GM23248 (cell line): ENCODE measurements around the gene ACTN2. TPM values are rescaled to one million over a fixed set of nuclear protein-coding genes. Genes with fewer than 3 reads are reported as not detected.

ENCODE experiments used
- DNase-seq: peaks from one replicate; pipeline ENCODE4 v3.0.0-alpha.2; 2015
- H2AFZ ChIP-seq: fragments of 200-600 bp; sonication (generic); 2 replicates; pipeline ENCODE4 v1.6.1; 2016; ENCODE audit warnings: antibody characterized with exemption
- H3F3A ChIP-seq: fragments of 200-600 bp; sonication (generic); 2 replicates; pipeline ENCODE4 v1.6.1; 2016; ENCODE audit warnings: mild to moderate bottlenecking, antibody characterized with exemption, mixed run types; ENCODE audit not compliant: insufficient read depth
- H3K27ac ChIP-seq: fragments of 200-600 bp; sonication (generic); 2 replicates; pipeline ENCODE4 v1.5.1; 2016; ENCODE audit warnings: mild to moderate bottlenecking
- H3K27me3 ChIP-seq: fragments of 200-600 bp; sonication (generic); replicated peaks from 2 replicates; pipeline ENCODE4 v1.6.1; 2016; ENCODE audit warnings: mild to moderate bottlenecking; ENCODE audit not compliant: insufficient read depth
- H3K36me3 ChIP-seq: fragments of 200-600 bp; sonication (generic); 2 replicates; pipeline ENCODE4 v1.6.1; 2016; ENCODE audit warnings: low read depth, mild to moderate bottlenecking
- H3K4me1 ChIP-seq: fragments of 200-600 bp; sonication (generic); 2 replicates; pipeline ENCODE4 v1.6.1; 2016; ENCODE audit warnings: mild to moderate bottlenecking; ENCODE audit not compliant: insufficient read depth
- H3K4me2 ChIP-seq: fragments of 200-600 bp; sonication (generic); one replicate; pipeline ENCODE4 v1.6.1; 2016; ENCODE audit warnings: mild to moderate bottlenecking; ENCODE audit not compliant: unreplicated experiment
- H3K4me3 ChIP-seq: fragments of 200-600 bp; sonication (generic); 2 replicates; pipeline ENCODE4 v1.5.1; 2016; ENCODE audit warnings: mild to moderate bottlenecking
- H3K79me2 ChIP-seq: fragments of 200-600 bp; sonication (generic); 2 replicates; pipeline ENCODE4 v1.6.1; 2016; ENCODE audit warnings: mild to moderate bottlenecking; ENCODE audit not compliant: insufficient read depth
- H3K9ac ChIP-seq: fragments of 200-600 bp; sonication (generic); 2 replicates; pipeline ENCODE4 v1.6.1; 2016; ENCODE audit warnings: mild to moderate bottlenecking
- H3K9me2 ChIP-seq: fragments of 200-600 bp; sonication (generic); 2 replicates; pipeline ENCODE4 v1.6.1; 2016; ENCODE audit warnings: mixed run types, mild to moderate bottlenecking, moderate library complexity; ENCODE audit not compliant: insufficient read depth
- H3K9me3 ChIP-seq: fragments of 200-600 bp; sonication (generic); one replicate; pipeline ENCODE4 v1.6.1; 2017; ENCODE audit warnings: low read depth
- H4K20me1 ChIP-seq: fragments of 200-600 bp; sonication (generic); 2 replicates; pipeline ENCODE4 v1.6.0; 2016; ENCODE audit not compliant: insufficient read depth
- EZH2 ChIP-seq: fragments of 200-600 bp; sonication (generic); IDR thresholded peaks from 2 replicates; pipeline ENCODE4 v1.6.1; 2018; ENCODE audit warnings: antibody characterized with exemption, mild to moderate bottlenecking; ENCODE audit not compliant: insufficient read depth, poor library complexity, severe bottlenecking
- EZH2phosphoT487 ChIP-seq: fragments of 200-600 bp; sonication (generic); IDR thresholded peaks from 2 replicates; pipeline ENCODE4 v1.6.1; 2018; ENCODE audit warnings: antibody characterized with exemption, moderate library complexity, mild to moderate bottlenecking, low read depth; ENCODE audit not compliant: insufficient read depth
- WGBS, 2 experiments: methylation state at CpG; one replicate each; pipeline ENCODE4 v1.1.6; 2015 to 2017; ENCODE audit warnings: low lambda C conversion rate in 2 of 2, low coverage in 1 of 2; ENCODE audit errors: missing lambda C conversion rate in 2 of 2; 5-methylcytosine and 5-hydroxymethylcytosine counted together
- in situ Hi-C: fragments of 300-500 bp; cut with MboI; formaldehyde crosslinking; loops from 2 replicates; pipeline ENCODE4 v1.15.0; 2020
- polyA plus RNA-seq: library from polyadenylated mRNA; unstranded; fragments of >200 nt; fragmentation: Nextera tagmentation; extraction: Ambion mirVana; gene quantifications from 2 replicates; pipeline ENCODE4 v1.2.1, GENCODE V29; 2016
- total RNA-seq: library from RNA; depleted of rRNA; stranded (reverse); fragments of >200 nt; shearing (Covaris generic); gene quantifications from 2 replicates; pipeline ENCODE4 v1.2.3, GENCODE V29; 2014

Gene ACTN2
- total and polyA plus RNA-seq, 2 experiments from 2014 or later = not detected

DNA sequence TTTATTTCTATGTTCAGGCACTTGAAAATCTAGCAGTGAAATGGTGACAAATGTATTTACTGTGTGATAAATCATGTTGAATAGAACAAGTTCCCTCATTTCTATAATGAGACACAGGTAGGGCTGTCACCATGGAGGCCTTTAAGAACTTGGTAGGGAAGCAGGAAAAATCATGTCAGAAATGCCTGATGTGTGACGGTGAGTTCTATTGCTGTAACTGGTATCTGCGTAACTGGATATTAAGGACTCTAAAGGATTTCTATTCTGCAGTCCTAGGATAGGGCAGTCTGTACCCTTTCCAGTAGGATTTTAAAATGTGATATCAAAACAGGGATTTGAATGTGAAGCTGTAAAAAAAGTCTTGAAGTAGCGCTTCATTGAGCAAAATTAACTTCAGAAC, 15.5 kb downstream of the ACTN2 start:
- no peaks in the 10 kb centered on the region for H3K79me2 ChIP-seq

GRCh38 chr1:236702791-236703394, 16.6 kb downstream of the ACTN2 start:
- Histone ChIP-seq H3F3A (no peaks in the 10 kb centered on the region), H3K9me3 (no peaks in the 10 kb centered on the region), H3K36me3 (no peaks in the 10 kb centered on the region), H3K4me3 (no peak overlapping the region), H3K4me1 (no peaks in the 10 kb centered on the region), H3K79me2 (no peaks in the 10 kb centered on the region), H2AFZ (no peak overlapping the region), H3K27ac (no peak overlapping the region), H3K27me3 (no peaks in the 10 kb centered on the region), H3K9ac (no peak overlapping the region), H3K4me2 (no peak overlapping the region), H3K9me2 (no peaks in the 10 kb centered on the region), H4K20me1 (no peaks in the 10 kb centered on the region)
- DNase-seq = no peak
- in situ Hi-C loops = no loop called here
- TF ChIP-seq EZH2phosphoT487 (no peak), EZH2 (no peak)
- 46 to 49% methylated on average over 3 of the region's 3 CpGs for WGBS, 2 experiments

More for the DNA sequence above, 15.5 kb downstream of the ACTN2 start:
- Histone ChIP-seq H3K4me1 (no peaks in the 10 kb centered on the region), H3K9me3 (no peaks in the 10 kb centered on the region), H3K27ac (no peak overlapping the region), H3K9me2 (no peaks in the 10 kb centered on the region), H3K36me3 (no peaks in the 10 kb centered on the region), H3K9ac (no peak overlapping the region), H4K20me1 (no peaks in the 10 kb centered on the region), H3F3A (no peaks in the 10 kb centered on the region), H3K4me2 (no peak overlapping the region), H2AFZ (no peak overlapping the region), H3K4me3 (no peak overlapping the region), H3K27me3 (no peaks in the 10 kb centered on the region)
- 73 to 75% methylated on average over 3 of the region's 3 CpGs for WGBS, 2 experiments
- in situ Hi-C loops = no loop called here
- no peak for TF ChIP-seq EZH2
- TF ChIP-seq EZH2phosphoT487 = no peak
- DNase-seq = no peak

GRCh38 chr1:236705771-236706170, 19.5 kb downstream of the ACTN2 start:
- Histone ChIP-seq H3K4me2 (no peak overlapping the region), H3K4me3 (no peak overlapping the region)
- no peak for DNase-seq

GRCh38 chr1:236706183-236706582, 19.9 kb downstream of the ACTN2 start:
- Histone ChIP-seq H3K36me3 (no peaks in the 10 kb centered on the region), H4K20me1 (no peaks in the 10 kb centered on the region), H3K4me3 (no peak overlapping the region), H3K27me3 (no peaks in the 10 kb centered on the region), H3F3A (no peaks in the 10 kb centered on the region), H3K4me1 (no peaks in the 10 kb centered on the region), H3K9me2 (no peaks in the 10 kb centered on the region), H3K4me2 (no peak overlapping the region), H3K9me3 (no peaks in the 10 kb centered on the region), H3K79me2 (no peaks in the 10 kb centered on the region), H3K27ac (no peak overlapping the region), H3K9ac (no peak overlapping the region), H2AFZ (no peak overlapping the region)
- in situ Hi-C loops = no loop called here
- no peak for DNase-seq
- no peak for TF ChIP-seq EZH2
- TF ChIP-seq EZH2phosphoT487 = no peak
- 3 to 4% methylated on average over 1 of the region's 1 CpG for WGBS, 2 experiments

More at GRCh38 chr1:236705771-236706170, 19.5 kb downstream of the ACTN2 start:
- Histone ChIP-seq H3K9me2 (no peaks in the 10 kb centered on the region), H3K9me3 (no peaks in the 10 kb centered on the region), H3K9ac (no peak overlapping the region), H3K4me1 (no peaks in the 10 kb centered on the region), H3F3A (no peaks in the 10 kb centered on the region), H3K36me3 (no peaks in the 10 kb centered on the region), H4K20me1 (no peaks in the 10 kb centered on the region), H3K27me3 (no peaks in the 10 kb centered on the region), H2AFZ (no peak overlapping the region), H3K79me2 (no peaks in the 10 kb centered on the region), H3K27ac (no peak overlapping the region)
- TF ChIP-seq EZH2phosphoT487 (no peak), EZH2 (no peak)
- WGBS, 2 experiments = 17% methylated on average over 1 of the region's 1 CpG
- in situ Hi-C loops = no loop called here
